CD4-positive, alpha-beta T cell treated with Interferon gamma for 1 hour (primary cell): ENCODE data around the gene VCX3A.
"Not testable (repeated sequence)": the region's sequence is repeated elsewhere in the genome, so short reads cannot be mapped to it uniquely, and the experiment has no call there.

Experiments used
- DNase-seq: peaks from one replicate; pipeline ENCODE4 v3.0.0-alpha.2; 2020

Gene VCX3A

DNA sequence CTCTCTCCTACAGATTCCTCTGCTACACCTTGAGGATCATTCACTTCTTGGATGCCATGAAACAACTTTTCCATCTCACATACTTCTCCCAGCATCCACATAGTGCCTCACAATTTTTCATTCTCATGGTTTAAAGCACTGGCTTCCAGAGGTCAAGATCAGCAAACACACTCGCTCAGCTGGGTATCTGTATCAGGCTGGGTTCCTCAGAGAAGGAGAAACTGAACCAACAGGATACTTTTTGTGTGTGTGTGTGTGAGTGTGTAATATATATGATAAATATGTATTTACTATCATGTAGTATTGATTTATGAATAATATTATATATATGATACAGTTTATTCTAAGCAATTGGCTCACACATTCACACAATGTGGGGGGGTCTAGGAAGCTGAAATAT is at the start of gene VCX3A:
TSS of gene VCX3A (minus strand) at position 101 of the 400 bp plus-strand sequence. CDS start 621 bp downstream, outside the sequence.
- not testable (repeated sequence) for DNase-seq

DNA sequence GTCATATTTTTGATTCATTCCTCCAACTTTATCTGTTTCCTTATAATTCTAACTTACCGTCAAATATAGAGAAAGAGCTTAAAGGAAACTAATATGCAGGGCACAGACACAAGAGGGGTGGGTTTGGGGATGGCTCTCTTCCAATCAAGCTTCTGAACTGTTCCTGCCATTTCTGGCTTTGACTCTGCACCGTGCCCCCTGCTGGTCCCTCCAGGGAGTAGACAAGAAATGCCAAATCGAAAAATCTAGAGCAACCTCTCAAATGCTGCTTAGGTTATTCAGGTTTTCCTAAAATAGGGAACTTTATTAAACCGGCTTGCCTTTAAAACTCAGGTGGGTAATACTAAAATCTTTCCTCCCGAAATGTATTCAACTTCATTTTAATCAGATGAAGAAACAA is 39.8 kb upstream of the VCX3A start:
- no peak for DNase-seq

DNA sequence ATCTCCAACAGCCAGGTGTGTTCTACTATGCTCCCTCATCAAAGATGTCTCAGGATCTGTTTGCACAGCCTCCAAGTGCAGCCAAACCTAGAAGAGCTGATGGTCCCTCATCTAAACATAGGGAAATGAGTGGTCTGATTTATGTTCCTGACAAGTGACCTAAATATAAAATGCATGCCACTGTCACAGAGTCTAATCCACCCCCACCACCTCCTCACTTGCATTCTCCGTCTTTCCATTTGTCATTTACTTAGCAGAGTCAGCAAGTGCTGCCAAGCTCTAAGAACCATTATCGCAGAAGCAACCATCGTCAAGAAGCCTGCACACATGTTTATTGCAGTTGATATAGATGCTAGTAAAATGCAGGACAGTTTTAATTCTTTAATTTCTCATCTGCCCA is 33.1 kb upstream of the VCX3A start:
- no peak for DNase-seq

DNA sequence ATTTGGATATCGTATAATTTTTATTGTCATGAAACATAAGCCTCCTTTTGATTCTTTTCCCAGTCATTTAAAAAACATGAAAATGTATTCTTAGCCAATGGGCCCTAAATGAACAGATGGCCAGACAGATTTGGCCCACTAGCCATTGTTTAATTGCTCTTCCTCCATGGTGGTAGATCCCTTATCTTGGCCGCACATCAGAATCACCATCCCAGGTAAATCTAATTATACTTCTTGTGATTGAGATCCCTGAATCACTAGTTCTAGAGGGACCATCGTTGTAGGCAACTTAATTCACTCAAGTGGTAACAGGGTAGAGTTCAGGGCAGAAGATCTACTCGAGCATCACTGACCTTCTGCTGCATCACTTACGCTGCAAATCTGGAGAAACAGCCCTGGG is 24.1 kb upstream of the VCX3A start:
- DNase-seq: no peak

DNA sequence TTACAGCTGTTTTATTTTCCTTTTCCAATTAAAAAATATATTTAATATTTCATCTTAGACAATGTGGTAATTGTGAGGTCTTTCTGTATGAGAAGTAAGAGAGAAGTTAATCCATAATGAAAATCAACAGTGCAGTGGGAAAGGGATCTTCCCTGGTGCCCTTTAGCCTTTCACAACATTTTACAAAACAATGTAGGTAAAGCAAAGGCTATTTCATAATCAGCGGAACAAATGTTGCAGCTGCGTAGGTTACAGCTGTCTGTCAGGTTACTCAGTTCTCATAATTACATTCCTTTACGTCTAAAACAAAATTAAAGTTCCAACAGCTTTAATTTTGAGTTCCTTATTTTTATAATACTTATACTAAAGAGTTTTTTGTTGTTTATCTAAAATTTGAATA is 22.8 kb upstream of the VCX3A start:
- DNase-seq: no peak

DNA sequence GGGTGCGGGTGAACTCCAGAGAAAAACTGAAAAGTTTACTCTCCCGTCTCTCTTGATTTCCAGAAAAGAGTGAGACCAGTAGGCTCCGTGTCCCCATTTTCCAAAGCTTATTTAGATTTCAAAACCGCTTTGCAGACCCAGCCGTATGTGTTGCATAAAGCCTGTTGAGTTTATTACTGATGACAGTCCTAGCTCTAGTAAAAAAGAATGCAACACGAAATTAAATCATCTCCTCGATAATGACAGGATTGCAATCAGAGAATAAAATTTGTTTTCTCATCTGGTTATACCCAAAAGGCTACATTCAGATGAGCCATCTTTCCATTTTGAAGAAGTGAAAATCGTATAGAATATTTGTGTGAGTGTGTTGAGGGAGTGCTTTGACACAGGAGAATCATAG is 16.1 kb upstream of the VCX3A start:
- DNase-seq: no peak

DNA sequence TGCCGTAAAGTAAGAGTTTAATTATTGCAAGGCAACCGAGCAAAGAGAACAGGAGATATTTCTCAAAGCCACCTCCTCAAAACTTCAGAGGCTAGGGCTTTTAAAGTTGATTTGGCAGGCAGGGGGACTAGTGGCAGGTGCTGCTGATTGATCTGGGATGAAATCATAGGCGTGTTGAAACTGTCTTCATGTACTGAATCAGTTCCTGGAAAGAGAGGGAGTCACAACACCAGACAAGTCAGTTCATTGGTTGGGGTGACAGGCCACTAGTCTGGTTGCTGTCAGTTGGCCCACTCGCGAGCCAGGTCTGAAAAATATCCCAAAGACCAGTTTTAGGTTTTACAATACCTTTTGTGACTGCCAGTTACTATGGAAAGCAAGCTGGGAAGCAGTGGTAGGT is 10.8 kb upstream of the VCX3A start:
- DNase-seq: no peak

DNA sequence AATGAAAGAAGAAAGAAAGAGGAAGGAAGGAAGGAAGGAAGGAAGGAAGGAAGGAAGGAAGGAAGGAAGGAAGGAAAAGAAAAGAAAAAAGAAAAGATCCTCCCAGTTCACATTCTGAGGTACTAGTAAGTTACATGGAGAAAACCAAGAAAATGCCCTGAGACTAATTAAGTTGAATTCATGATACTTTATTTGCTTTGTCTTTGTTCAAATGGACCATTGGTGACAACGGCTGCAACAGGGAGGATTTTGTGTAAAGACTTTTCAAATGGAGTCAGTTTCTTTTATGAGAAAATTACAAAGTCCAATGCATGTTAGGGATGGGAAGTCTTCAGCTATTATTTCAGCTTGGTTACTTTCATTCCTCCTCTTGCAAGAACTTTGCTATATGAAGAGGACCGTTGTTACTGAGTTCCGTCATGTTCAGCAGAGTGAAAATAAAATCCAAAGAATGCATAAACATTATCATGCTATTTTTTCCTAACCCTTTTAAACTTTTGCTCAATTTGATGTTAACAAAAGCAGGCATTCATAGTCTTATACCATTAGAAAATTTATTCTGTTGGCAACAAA is 8.3 kb downstream of the VCX3A start:
- no peak for DNase-seq

DNA sequence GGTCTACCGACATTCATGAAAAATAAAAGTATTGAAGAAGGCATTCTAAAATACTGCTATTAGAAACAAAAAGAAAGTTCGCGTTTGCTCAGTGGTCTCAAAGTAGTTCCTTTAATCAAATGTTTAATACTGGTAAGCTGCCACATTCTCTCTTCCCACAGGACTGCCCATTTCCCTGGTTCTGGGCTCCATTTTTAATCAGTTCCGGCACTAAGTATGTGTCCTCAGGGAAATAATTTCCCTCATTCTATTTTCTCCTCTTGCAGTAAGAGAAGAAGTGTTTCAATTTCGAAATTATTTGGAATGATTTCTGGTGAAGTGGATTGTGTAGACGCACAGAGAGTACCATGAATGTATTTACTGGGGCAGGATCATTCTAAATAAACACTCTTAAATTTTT is 17.5 kb downstream of the VCX3A start:
- no peak for DNase-seq

DNA sequence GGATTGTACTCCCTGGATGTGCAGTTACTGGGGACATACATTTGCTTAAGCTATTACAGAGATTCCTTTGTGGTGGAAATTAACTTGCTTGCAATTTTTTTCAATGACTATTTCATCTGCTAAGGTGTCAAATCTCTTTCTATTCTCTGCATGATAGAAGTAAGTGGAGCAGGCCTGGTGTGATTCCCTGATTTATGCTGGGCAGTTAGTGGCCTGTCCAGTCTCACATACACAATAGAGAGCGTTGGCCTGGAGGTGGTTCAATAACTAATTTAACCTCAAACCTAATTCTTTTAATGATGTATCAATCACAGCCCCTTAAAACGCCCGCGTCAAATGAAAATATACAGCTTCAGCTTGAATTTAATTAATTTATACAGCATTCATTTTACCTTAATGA is 28.5 kb downstream of the VCX3A start:
- no peak for DNase-seq

DNA sequence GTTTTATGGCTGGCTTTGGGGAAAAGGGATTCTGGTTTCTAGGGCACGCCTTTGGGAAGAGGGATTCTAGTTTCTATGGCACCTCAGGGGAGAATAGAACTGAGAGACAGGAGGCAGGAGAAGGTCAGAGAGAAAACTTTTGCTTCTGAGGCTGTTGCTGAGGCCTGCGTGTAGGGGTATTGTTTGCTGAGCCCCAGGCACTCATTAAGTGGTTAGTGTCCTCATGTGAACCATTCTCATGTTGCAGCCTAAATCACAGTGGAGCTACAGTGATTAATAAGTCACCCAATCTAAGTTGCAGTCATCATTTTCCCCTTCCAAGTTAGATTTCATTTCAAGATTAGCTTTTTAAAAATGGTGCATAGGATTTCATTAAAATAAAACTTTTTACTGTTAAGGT is 29.0 kb downstream of the VCX3A start:
- DNase-seq: no peak

DNA sequence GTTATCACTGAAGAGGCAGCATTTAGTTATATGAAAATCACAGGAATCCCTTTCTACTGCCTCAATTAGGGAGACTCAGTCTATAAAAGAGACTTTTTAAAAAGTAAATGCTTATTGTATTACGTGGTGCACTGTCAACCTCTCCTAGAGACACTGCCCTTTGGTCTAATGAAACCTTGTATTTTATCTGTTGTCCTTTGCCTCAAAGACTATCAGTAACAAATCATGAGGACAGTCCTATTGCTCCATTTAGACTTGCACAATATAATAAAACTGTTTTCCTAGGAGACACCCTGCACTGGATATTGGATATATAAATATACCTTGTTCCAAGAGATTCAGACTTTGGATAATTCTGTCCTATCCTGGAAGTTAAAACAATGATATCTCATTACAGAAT is 34.2 kb downstream of the VCX3A start:
- DNase-seq: no peak

DNA sequence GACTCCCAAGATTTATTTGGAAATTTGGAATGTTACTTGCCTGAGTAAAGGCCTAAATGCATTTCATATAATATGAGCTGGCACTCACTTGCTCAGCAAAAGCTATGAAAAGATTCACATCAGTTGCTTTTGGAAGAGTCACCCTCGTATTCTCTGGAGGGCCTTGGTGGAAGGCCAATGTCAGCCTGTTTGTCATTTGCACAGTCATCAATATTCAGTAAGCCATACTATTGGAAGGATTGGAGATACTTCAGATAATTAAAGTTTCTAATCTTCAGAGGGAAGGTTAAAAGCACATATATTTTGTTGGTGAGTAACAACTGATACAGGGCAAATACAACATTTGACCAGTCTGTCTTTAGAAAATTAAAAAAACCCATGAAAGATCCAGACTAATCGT is 36.6 kb downstream of the VCX3A start:
- no peak for DNase-seq
